Measurements from ENCODE around the gene PHF12.
A peak's percentile ranks its signal among the peaks of the same experiment; 100 is the strongest.
"Not testable (repeated sequence)": the region's sequence is repeated elsewhere in the genome, so short reads cannot be mapped to it uniquely, and the experiment has no call there.

Gene PHF12

GRCh38 chr17:28928061-28928460 lies 23.3 kb downstream of the PHF12 start:
- DNase-seq: peak; percentile 26

GRCh38 chr17:28926786-28927185 lies 24.5 kb downstream of the PHF12 start:
- no peak for DNase-seq

DNA sequence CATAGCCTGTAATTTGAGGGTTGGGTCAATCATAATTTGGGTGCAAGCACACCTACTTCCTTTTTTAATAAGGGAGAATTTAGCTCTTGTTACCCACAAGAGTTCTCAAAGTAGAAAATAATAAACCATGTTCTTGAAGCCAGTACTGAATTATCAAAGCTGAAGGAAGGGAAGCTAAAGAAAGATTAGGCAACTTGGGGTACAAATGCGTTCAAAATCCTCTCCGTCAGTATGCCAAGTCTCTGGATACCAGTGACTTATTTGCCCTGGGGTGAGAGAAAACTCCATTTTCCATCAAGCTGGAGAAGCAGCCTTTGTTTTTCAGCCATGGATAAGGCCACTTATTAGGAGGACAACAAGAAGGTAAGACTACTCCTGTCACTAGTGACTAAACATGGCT lies 25.0 kb downstream of the PHF12 start:
- no peak for DNase-seq

GRCh38 chr17:28925912-28926365 lies 25.4 kb downstream of the PHF12 start:
- peak; percentile 32 for DNase-seq

DNA sequence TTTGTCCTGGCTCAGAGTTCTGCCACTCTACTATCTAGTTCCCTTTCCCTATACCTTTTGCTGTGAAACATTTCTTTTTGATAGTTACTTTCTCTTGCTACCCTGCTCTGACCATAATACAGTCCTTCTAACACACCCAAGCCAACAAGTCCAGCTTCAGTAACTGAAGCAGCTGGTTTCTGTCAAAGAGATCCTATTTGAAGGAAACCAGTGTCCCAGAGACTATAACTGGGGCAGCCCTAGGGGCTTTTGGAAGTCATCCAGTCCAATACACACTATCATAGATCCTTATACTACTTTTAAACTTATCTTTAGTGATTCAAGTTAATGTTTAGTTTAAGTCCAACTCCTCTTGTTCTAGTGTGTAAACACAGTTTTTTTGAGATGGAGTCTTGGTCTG lies 31.1 kb downstream of the PHF12 start:
- DNase-seq: no peak

GRCh38 chr17:28918295-28918694 lies 33.0 kb downstream of the PHF12 start:
- DNase-seq: no peak

GRCh38 chr17:28917465-28917864 lies 33.9 kb downstream of the PHF12 start:
- no peak for DNase-seq

- no peak for DNase-seq
Measured at GRCh38 chr17:28917029-28917428, 34.3 kb downstream of the PHF12 start.

GRCh38 chr17:28916302-28916934 lies 34.9 kb downstream of the PHF12 start:
- DNase-seq: peak; percentile 54

- DNase-seq: no peak
Measured at GRCh38 chr17:28912938-28913333, 38.4 kb downstream of the PHF12 start.

DNA sequence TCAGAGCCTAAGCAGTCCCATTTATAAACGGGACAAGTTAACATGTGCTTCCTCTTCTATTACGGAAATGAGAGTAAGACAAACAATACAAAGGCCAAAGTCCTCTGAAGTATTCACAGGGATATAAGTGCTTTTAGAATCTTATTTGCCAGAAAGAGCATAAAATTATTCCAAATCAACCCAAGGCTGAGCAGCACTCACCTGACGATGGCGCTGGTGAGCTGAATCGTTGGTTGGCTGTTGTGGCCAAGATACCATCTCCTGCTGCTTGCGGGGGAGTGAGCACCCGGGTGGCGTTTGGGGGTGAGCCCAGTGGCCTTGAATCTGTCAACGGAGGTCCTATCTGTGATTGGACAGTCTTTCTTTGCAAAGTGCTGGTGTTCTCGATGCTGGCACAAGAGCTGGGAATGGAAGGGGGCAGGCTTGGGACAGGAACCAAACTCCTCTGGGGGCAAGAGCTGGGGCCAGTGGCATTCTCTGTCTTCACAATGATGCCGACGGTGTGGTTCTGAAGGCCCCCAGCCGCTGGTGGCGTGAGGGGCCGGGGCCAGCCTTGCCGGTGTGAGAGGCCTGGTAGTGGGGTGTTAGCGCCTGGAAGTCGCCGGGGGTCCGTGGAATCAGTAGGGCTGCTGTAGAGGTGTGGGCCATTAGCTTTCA lies 38.9 kb downstream of the PHF12 start:
- DNase-seq: no peak

DNA sequence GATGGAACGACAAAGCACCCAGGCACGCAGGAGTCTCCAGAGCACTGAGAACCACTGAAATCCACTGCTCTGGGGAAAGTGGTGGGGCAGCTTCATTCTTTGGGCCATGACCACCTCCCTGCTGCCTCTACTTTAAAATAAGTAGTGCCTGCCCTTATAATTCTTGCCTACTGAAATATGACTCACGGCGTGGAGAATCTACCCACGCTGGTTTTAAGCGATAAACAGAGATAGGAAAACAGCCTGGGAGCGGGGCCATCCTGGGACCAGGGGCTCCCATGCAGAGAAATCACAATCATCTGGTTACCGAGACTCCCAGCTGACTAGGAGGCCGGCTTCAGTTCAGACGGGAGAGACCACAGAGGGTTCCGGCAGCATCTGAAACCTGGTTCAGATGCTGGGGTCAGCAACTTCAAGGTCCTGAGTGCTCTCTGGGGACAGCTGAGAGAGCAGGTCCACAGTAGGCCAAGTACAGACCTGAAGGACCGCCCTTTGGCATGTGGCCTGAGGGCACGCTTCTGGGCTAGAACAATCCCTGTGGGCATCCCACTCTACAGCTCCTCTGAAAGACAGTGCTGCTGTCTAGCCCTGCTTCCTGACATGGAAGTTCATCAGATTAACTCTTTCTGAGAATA lies 39.8 kb downstream of the PHF12 start:
- no peak for DNase-seq

- no peak for DNase-seq
Measured at GRCh38 chr17:28910534-28910933, 40.8 kb downstream of the PHF12 start.

GRCh38 chr17:28908640-28909167 lies 42.6 kb downstream of the PHF12 start:
- DNase-seq: no peak

DNA sequence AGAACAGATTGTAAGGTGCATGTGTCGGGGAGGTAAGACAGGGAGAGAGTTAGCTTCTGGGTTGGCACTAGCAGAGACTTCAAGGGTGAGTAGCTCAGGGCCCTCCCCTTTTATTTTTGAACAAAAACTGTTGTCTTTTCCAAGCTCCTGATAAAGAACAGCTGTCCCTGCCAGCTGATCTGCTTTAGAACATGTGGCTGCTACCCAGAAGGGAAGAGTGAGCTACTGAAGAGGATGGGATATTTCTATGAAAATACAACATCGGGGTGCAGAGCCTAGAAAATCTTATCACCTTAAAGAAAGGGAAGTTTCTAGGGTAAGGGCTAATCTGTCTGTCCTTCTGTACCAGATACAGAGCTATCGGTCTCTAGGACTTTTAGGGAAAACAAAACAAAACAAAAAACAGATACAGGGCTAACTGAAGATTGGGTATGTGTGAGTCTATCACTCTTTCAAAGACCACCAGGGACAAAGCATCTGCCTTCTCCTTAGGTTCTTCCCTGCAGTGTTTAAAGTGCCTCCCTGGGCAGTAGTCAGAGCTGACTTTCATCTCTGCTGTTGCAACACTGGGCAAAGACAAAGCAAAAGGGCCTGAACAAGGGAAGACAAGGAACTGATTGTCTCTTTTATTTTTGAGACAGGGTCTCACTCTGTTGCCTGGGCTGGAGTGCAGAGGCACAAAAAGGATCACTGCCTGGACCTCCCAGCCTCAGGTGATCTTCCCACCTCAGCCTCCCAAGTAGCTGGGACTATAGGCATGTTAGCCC lies 43.4 kb downstream of the PHF12 start:
- DNase-seq: no peak

DNA sequence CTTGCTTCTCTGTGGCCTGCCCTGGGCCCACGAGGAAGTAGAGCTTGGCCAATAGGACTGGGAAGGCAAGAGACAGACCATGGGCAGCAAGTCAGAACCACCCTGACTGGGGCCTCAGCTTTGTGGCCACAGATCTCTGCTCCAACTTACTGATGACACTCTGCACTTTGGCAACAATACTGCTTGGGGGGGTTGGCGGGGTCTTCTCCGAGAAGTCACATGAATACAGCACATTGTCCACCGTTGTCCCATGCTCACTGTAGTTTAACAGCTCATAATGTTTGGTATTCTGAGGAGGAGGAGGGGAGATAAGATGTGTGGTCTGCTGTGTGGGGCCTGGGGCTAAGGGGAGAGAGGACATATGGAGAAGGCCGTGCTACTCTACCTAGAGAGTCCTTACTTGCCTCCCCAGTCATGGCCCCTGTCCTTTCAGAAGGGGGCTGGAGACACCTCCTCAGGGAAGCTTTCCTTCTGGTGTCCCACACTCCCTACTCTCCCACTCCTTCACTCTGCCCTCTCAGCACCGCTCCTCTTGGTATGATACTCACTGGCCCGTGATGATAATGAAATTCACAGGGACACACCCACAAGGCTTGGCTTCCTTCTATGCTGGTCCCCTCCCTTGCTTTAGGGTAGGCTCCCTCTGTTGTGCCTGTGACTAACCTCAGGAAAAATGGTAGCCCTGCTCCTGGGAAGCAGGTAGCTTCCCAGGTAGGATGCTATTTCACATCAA lies 44.4 kb downstream of the PHF12 start:
- DNase-seq: no peak

DNA sequence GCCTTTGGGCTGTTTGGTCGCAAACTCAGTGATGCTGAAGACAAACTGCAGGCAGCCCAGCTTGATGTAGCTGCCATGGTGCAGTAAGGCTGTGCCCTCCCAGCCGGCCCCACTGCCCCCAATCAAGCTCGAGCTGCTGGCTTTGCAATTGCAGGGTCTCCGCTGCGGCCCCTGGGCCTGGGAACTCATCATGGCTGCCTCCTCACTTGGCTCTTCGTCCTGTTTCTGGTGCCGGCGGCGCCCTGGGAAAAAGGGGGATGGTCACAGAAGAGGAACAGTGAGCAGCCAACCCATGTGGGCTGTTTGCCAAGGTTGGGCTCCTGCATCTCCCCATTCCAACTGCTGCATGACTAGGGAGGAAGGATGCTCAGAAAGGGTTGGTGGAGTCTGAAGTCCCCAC lies 45.0 kb downstream of the PHF12 start:
- no peak for DNase-seq

- no peak for DNase-seq
Measured at GRCh38 chr17:28904800-28905199, 46.5 kb downstream of the PHF12 start.

DNA sequence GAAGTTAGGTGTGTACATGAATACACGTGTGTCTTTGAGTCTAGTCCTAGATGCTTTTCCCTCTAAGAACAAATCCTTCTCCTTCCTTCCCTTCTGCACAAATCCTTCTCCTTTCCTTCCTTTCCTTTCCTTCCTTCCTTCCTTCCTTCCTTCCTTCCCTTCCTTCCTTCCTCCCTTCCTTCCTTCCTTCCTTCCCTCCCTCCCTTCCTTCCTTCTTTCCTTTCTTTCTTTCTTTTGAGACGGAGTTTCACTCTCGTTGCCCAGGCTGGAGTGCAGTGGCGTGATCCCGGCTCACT lies 47.8 kb downstream of the PHF12 start:
- not testable (repeated sequence) for DNase-seq

- peak; percentile 94 for DNase-seq
Measured at GRCh38 chr17:28902819-28903545, 48.3 kb downstream of the PHF12 start, which contains the start of gene DHRS13. DHRS13 (minus strand) TSS chr17:28903079; CDS start chr17:28902944, 135 bp downstream.

- DNase-seq: peak; percentile 58
Measured at GRCh38 chr17:28901866-28902818, 49.2 kb downstream of the PHF12 start.

Data from activated CD8-positive, alpha-beta memory T cell treated with anti-CD3 and anti-CD28 coated beads, Interleukin-2, amount 50 U/mL, for 4 hours (primary cell).